ENCODE results near the gene SLC12A7.

DNA sequence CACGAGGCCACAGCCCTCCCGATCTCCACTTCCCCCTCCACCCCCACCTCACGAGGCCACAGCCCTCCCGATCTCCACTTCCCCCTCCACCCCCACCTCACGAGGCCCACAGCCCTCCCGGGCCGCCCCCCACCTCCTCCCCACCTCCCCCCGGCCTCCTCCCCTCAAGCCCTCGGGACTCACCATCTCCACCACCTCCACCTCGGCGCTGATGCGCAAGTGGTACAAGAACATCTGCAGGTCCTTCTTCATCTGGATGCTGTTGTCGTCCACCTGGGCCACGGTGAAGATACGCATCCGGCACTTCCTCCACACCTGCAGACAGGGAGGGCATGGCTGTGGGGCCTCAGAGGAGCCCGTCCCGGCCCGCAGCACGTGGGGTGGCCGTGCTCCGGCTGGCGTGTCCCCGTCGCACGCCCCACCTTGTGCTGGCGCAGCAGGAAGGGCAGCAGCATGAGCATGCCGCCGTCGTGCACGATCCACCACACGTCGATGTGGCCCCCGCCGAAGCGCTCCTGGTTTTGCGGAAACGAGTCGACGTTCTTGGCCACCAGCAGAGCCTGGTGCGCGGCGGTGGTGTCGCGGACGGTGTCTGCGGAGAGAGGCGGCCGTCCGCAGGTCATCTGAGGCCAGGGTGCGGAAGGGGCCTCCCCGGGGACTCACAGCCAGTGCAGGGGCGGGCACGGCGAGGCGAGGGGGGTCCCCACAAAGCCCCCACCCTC, 48.0 kb downstream of the SLC12A7 start:
- TF ChIP-seq CTCF (IDR thresholded peaks at IDR 0.05) = no peak
- TF ChIP-seq POLR2A (IDR thresholded peaks at IDR 0.05) = no peak

Data from testis (tissue), 2 donors.